NAMALWA (cell line): Measurements from ENCODE around the gene CCAR1.
"Not testable (repeated sequence)": the region's sequence is repeated elsewhere in the genome, so short reads cannot be mapped to it uniquely, and the experiment has no call there.

Source experiments
- DNase-seq: peaks from one replicate; pipeline ENCODE4 v3.0.0-alpha.2; 2015; ENCODE audit warnings: low spot score

CCAR1 gene, protein sequence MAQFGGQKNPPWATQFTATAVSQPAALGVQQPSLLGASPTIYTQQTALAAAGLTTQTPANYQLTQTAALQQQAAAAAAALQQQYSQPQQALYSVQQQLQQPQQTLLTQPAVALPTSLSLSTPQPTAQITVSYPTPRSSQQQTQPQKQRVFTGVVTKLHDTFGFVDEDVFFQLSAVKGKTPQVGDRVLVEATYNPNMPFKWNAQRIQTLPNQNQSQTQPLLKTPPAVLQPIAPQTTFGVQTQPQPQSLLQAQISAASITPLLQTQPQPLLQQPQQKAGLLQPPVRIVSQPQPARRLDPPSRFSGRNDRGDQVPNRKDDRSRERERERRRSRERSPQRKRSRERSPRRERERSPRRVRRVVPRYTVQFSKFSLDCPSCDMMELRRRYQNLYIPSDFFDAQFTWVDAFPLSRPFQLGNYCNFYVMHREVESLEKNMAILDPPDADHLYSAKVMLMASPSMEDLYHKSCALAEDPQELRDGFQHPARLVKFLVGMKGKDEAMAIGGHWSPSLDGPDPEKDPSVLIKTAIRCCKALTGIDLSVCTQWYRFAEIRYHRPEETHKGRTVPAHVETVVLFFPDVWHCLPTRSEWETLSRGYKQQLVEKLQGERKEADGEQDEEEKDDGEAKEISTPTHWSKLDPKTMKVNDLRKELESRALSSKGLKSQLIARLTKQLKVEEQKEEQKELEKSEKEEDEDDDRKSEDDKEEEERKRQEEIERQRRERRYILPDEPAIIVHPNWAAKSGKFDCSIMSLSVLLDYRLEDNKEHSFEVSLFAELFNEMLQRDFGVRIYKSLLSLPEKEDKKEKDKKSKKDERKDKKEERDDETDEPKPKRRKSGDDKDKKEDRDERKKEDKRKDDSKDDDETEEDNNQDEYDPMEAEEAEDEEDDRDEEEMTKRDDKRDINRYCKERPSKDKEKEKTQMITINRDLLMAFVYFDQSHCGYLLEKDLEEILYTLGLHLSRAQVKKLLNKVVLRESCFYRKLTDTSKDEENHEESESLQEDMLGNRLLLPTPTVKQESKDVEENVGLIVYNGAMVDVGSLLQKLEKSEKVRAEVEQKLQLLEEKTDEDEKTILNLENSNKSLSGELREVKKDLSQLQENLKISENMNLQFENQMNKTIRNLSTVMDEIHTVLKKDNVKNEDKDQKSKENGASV

DNA sequence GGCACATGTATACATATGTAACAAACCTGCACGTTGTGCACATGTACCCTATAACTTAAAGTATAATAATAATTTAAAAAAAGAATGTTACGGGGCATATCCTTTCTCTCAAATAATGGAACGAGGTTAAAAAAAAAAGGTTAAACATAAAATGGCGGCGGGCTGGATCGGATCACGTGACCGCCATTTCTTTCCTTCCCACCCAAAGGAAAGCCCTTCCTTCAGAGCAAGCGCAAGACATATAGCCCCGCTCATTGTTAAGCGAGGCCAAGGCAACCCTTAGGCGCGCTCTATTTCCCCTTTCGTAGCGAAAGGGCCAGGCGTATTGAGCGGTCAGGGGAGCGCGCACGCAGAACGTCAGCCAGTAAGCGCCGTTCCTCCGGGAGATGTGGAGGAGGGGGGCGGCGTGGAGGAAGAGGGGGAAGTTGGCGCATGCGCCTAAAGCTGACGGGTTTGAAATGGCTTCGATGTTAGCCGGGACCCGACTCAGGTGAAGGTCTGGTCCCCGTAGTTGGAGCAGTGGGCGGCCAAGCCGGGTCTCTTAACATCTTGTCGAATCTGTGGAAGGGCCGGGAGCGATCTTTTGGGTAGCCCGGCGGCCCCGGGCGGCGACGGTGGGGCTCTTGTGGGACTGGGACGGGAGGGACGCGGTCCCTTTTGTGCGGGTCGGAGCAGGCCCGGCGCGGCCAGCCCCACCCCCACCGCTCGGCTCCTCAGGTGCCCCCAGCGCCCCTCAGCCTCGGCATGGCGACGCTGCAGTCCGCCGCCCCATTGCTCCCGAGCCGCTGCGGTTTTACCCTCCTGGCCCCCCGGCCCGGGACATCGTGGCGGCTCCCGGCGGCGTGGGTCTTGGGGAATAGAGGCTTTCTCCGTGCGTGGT is at the start of gene CCAR1:
Gene CCAR1 (plus strand): TSS at position 447 of the 880 bp plus-strand sequence. CDS start 1,266 bp downstream, outside the sequence.
- peak; percentile 99 for DNase-seq

DNA sequence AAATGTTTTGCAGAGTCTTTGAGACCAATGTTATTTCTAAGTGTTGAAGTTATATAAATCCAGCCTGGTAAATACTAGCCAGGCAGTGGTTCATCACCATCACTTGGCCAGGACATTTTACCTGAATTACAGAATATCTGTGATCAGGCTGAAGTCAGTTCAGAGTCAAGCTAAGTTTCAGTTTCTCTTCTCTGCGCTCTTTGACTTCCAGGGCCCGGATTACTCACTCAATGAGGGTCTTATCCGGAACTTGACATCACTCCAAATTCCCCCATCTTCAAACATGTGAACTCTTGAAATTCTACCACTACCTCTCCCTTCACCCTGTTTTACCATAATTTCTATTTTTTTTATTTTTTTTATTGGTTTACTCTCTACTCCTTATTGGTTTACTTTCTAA is 36.6 kb upstream of the CCAR1 start:
- no peak for DNase-seq

DNA sequence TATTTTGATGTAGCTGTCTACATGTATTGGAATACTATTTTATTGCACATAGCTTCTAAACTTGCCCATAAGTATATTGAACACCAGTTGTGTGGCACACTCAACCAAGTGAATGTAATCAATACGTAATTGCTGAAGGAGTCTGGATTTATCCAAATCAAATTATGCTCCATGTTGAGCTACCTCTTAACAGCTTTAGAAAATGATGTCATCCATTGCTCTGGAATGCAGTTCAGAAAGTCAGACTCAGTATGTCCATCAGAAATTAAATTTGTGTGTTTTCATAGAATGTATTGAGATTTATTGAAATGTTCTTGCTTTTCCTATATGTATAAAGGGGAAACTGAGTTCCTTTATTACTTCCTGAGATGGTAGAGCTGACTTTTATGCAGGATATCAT is 25.0 kb upstream of the CCAR1 start:
- no peak for DNase-seq

DNA sequence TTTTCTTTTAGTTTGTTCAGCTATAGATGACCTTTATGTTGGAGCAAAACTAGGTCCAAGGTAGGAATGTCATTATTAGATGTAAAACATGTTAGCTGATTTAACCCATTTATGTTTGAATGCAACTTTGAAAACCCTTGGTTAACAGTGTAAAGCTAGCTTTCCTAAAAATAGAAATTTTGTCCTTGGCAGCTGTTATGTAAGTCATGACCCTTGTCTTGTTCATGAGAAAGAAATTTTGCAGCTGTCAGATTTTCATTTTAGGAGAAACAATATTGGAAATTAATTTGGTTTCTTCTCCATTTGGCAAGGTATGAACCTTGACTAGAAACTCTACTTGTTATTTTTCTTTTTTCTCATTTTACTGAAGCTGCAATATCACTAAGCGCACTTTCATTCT is 23.9 kb upstream of the CCAR1 start:
- DNase-seq, result no peak

DNA sequence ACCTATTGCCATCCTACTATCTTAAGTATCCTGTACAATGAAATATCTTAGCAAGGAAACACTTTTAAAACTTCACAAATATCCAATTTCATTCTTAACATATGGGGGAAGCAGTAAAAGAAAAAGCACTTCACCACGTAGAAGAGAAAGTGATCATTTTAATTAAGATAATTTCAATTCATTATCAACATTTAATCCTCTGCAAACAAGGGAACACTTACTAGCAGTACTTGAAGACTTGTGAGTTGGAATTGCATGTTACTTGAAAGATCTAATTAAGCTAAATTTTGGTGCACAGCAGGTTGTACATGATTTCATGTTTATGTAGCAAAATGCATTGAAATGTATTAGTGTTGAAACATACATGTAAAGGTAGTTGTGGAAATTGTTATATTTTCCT is 20.8 kb upstream of the CCAR1 start:
- DNase-seq, result no peak

DNA sequence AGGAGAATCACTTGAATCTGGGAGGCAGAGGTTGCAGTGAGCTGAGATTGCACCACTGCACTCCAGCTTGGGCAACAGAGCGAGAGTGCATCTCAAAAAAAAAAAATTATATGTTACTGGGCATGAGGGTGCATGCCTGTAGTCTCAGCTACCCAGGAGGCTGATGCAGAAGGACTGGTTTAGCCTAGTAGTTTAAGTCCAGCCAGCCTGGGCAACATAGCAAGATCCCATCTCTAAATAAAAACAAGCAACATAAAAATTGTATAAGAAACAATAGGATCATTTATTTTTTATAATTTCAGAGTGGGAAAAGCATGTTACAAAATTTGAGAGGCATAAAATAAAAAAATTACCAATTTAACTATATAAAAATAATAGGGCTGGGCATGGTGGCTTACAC is 15.5 kb upstream of the CCAR1 start:
- no peak for DNase-seq

DNA sequence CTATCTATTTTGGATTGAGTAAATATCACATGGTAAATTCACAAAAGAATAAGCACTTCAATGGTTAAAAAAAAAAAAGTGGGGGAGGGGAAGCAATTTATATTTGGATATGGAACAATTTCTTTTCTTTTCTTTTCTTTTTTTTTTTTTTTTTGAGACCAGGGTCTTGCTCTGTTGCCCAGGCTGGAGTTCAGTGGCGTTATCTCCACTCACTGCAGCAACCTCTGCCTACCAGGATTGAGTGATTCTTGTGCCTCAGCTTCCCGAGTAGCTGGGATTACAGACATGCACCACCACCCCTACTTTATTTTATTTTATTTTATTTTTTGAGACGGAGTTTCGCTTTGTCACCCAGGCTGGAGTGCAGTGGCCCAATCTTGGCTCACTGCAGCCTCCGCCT is 12.1 kb upstream of the CCAR1 start:
- not testable (repeated sequence) for DNase-seq

DNA sequence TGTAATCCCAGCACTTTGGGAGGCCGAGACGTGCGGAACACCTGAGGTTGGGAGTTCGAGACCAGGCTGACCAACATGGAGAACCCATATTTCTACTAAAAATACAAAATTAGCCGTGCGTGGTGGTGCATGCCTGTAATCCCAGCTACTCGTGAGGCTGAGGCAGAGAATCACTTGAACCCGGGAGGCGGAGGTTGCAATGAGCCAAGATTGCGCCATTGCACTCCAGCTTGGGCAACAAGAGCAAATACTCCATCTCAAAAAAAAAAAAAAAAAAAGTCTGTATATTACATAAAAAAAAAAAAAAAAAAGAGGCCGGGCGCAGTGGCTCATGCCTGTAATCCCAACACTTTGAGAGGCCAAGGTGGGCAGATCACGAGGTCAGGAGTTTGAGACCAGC is 8.0 kb upstream of the CCAR1 start:
- not testable (repeated sequence) for DNase-seq

DNA sequence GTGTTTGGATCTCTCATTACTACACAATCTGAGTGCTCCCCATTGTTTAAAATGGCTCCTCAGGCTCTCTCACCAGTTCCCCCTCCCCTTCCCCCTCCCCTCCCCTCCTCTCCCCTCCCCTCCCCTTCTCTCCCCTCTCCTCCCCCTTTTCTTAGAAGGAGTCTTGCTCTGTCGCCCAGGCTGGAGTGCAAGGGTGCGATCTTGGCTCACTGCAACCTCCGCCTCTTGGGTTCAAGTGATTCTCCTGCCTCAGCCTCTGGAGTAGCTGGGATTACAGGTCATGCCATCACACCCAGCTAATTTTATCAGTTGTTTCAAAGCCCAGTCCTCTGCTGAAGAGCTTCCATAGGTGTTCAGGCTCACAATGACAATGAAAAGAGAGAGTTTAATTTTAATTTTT is 3.6 kb upstream of the CCAR1 start:
- DNase-seq, result no peak

DNA sequence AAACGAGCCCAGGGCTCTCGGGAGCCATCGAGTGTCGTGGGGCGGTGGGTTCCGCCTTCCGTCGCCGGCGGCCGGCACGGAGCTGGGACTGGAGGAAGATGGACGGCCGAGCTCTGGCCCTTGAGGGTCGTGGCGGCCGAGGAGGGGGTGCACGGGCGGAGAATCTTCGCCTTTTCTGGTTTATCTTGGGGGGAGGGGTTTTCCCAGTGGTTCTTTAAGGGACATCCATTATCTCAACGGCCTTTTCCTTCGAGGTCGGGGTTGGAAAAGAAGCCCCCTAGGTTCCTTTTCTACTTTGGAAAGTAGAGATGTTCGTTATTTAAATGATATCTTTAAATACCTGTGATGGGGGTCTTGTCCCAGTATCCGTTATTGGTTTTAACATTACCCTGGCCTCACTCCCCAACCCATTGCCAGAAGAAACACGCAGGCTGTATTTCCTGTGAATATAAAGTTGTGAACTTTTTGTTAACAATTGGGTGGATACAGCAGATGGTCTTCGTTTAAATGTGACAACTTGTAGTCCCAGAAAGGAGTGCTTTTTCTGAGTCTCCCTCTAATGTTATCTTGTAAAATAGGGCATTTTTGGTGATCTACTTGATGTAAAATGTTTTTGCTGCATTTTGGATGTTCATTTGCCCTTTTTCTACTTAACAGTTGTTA is 765 bp downstream of the CCAR1 start:
- peak; percentile 22 for DNase-seq

DNA sequence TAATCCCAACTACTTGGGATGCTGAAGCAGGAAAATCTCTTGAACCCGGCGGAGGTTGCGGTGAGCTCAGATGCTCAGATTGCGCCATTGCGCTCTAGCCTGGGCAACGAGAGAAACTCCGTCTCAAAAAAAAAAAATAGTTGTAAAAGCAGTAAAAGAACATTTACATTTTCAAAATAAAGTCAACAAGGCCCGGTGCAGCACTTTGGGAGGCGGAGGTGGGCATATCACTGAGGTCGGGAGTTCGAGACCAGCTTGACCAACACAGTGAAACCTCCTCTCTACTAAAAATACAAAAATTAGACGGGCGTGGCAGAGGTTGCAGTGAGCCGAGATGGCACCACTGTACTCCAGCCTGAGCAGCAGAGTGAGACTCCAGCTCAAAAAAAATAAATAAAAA is 4.0 kb downstream of the CCAR1 start:
- no peak for DNase-seq

DNA sequence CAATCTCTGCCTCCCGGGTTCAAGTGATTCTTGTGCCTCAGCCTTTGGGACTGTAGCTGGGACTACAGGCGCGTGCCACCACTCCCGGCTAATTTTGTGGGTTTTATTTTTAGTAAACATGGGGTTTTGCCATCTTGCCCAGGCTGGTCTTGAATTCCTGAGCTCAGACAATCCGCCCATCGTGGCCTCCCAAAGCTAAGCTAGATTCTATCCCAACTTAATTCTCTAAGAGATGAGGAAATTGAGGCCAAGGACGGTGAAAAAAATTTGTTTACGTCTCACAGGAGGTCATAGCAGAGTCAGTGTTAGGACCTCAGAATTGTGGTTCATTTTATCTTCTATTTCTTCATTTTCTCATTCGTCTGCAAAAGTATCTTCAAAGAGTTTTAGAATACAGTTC is 6.1 kb downstream of the CCAR1 start:
- DNase-seq, result no peak

DNA sequence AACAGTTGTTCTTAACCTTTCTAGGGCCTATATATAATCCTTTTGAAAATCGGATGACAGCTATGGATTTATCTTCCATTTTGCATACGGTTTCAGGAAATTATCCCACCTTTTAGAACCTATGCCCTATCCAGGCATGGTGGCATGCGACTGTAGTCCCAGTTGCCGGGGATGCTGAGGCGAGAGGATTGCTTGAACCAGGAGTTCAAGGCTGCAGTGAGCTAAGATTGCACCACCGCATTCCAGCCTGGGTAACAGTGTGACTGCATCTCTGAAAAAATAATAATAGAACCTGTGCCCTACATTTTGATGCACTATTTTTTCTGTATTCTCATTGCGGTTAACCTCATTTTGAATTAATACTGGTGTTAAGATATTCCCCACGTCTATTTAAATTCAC is 11.6 kb downstream of the CCAR1 start:
- DNase-seq, result no peak

DNA sequence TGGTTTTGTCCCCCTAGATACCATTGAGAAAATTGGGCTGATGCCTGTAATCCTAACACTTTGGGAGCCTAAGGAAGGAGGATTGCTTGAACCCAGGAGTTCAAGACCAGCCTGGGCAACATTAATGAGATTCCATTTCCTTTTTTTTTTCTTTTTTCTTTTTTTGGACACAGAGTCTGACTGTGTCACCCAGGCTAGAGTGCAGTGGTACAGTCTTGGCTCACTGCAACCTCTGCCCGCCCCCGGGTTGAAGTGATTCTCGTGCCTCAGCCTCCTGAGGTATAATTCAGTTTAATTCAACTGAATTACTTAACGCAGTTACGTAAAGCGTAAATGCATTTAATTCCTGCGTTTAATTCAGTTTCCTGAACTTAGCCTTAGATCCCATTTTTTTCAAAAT is 13.3 kb downstream of the CCAR1 start:
- no peak for DNase-seq

DNA sequence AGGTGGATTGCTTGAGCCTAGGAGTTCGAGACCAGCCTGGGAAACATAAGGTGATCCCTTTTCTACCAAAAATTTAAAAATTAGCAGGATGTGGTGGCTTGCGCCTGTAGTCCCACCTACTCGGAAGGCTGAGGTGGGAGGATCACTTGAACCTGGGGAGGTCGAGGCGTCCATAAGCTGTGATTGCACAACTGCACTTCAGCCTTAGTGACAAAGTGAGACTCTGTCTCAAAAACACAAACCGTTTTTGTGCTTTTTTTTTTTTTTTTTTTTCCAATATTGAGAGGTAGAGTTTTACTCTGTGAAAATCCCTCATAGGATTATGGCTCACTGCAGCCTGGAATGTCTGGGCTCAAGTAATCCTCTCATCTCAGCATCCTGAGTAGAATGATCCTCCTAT is 14.1 kb downstream of the CCAR1 start:
- no peak for DNase-seq

DNA sequence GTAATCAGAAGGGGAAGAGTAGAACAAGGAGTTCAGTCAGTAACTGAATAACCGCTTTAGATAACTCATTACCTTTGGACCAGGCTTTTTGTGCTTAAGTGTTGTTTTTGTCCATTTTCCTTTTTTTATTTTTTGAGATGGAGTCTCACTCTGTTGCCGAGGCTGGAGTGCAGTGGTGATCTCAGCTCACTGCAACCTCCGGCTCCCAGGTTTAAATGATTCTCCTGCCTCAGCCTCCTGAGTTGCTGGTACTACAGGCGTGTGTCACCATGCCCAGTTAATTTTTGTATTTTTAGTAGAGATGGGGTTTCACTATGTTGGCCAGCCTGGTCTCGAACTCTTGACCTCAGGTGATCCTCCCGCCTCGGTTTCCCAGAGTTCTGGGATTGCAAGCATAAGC is 14.7 kb downstream of the CCAR1 start:
- not testable (repeated sequence) for DNase-seq

DNA sequence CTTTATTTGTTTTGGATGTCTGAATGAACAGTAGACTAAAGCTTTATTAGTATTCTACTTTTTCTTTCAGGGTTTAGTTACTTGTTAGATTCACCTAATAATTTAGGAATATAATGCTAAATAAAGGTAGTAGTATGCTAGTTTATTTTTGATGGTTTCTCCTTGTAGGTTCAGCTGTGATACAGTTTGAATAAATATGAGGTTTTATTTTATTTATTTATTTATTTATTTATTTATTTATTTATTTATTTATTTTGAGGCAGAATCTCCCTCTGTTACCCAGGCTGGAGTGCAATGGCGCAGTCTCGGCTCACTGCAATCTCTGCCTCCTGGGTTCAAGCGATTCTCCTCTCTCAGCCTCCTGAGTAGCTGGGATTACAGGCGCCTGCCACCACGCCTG is 19.6 kb downstream of the CCAR1 start:
- not testable (repeated sequence) for DNase-seq

DNA sequence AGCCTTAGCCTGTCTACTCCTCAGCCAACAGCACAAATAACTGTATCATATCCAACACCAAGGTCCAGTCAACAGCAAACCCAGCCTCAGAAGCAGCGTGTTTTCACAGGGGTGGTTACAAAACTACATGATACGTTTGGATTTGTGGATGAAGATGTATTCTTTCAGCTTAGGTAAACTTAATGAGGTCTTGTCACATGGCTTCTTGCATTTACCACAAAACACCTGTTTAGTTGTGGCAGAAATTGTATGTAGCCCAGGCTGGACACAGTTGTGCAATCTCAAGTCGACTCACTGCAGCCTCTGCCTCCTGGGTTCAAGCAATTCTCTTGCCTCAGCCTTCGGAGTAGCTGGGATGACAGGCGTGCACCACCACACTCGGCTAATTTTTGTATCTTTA is 21.4 kb downstream of the CCAR1 start:
- no peak for DNase-seq

DNA sequence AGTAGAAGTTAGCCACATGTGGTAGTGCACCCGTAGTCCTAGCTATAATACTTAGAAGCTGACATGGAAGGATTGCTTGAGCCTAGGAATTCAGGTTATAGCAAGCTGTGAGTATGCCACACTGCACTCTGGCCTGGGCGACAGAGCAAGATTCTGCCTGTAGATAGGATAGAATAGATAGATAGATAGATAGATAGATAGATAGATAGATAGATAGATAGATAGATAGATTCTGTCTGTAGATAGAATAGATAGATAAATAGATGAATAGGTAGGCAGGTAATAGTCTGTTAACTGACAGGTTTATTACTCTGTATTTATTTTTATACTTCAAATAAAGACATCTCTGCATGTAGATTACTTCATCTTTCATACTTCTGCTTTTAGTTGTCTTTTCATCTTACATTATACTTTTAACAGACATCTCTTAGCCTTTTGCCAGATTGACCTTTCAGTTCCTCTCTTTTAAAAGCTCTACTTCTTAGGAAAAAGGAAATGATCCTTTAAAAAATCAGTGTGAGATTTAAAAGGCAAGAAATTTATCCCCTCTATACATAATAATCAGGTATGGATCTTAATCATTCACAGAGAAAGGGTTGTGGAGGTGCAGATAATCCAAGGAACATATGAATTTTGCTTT is 31.8 kb downstream of the CCAR1 start:
- DNase-seq, result no peak

DNA sequence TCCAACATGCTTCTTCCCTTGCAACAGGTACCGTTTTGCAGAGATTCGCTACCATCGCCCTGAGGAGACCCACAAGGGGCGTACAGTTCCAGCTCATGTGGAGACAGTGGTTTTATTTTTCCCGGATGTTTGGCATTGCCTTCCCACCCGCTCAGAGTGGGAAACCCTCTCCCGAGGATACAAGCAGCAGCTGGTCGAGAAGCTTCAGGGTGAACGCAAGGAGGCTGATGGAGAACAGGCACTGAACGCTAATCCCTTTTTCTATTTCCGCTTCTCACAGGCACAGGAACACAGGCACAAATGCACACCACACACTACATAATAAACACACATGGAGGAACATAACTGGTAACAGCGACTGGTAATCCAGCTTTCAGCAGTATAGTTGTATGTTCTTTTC is 35.2 kb downstream of the CCAR1 start:
- DNase-seq, result no peak

DNA sequence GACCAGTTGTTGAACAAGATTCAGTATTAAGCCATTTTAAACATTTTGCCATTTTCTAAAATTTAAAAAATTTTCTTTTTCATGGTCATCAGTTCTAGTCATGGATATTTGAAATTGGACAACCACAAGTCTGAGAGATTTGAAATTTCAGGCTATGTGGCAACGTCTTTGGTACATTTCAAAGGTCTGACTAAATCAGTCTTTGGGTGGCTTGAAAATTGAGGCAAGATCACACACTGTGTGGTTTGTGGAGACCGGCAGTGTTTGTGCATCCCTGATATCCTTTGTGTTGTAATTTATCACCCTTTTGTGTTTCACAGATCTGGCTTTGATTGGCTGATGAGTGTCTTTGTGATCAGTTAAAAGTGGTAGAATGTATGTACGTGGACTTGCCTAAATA is 35.7 kb downstream of the CCAR1 start:
- DNase-seq, result no peak
